Activated naive CD4-positive, alpha-beta T cell treated with anti-CD3 and anti-CD28 coated beads, Interleukin-2, amount 10 ng/mL, durations not matched to agents 5 hours and 36 hours (primary cell): ENCODE measurements around the gene BLOC1S2. TPM values are rescaled to one million over a fixed set of nuclear protein-coding genes. Genes with fewer than 3 reads are reported as not detected.

Experiments used
- total RNA-seq, 2 experiments: library from RNA; stranded (reverse); gene quantifications; one replicate each; pipeline ENCODE4 v1.2.3, GENCODE V29; 2021

Gene BLOC1S2
- total RNA-seq, result 10 to 100 TPM; 41.2 to 45.0 TPM

DNA sequence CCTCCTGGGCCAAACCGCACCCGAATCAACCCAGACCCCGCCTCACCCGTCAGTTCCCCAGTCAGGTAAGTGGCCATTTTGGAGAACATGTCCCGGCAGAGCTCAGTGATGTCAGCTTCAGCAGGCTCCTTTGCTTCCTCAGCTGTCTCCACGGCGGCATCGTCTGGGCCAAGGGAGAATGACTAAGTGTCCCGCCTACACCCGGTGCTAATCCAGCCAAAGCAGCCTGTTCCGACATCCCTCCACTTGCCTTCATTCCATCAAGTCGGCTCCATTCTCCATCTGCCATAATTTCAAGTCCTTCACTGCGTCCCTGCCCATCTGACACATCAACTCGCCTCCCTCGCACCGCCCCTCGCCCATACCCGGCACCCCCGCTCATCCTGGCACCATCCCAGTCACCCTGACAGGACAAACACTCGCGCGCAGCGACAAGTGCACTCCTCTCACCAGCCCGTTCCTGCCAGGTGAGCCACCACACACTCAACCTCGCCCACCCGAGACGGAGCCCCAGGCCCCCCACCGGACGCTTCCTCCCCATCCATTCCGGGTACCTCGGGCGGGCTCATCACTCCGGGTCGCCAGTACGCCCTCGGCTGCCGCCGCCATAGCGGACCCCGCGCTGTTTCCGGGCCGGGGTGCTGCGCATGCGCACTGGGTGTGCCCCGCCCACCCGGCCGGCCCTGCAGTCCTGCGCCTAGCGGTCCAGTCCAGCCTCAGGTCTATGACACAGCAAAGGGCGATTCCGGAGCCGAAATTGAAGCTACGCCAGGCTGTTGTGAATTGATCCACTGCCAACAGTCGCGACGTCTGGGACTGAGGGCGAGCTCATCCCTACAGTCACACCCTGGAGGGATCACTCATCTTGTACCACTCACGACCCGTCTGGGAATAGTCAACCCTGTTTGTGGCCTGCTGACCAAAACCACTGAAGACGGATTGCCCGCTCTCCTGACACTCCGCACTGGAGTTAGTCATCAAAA is at the start of gene BLOC1S2:
TSS of gene BLOC1S2 (minus strand) at position 630 of the 983 bp plus-strand sequence. CDS start at position 609, 21 bp downstream.

DNA sequence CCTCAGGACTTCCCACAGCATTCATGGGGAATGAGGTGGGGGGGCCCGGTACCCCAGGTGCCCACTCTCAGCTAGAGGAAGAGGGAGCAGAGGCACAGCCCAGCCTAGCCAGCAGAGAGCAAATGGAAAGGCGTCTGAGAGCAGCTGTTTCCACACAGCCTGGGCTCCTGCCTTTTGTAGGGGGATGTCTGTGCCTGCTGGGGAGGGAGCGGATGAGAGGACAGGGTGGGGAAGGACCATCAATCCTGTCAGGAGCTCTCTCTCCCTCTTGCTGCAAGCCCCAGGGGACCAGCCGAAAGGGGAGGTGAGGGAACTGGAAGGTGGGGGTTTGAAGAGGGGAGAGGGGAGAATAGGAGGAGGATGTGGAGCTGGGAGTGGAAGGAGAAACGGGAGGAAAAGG is 43.6 kb upstream of the BLOC1S2 start, which contains the start of gene PKD2L1:
TSS of gene PKD2L1 (minus strand) at position 150 of the 400 bp plus-strand sequence. CDS start at position 25, 125 bp downstream.

DNA sequence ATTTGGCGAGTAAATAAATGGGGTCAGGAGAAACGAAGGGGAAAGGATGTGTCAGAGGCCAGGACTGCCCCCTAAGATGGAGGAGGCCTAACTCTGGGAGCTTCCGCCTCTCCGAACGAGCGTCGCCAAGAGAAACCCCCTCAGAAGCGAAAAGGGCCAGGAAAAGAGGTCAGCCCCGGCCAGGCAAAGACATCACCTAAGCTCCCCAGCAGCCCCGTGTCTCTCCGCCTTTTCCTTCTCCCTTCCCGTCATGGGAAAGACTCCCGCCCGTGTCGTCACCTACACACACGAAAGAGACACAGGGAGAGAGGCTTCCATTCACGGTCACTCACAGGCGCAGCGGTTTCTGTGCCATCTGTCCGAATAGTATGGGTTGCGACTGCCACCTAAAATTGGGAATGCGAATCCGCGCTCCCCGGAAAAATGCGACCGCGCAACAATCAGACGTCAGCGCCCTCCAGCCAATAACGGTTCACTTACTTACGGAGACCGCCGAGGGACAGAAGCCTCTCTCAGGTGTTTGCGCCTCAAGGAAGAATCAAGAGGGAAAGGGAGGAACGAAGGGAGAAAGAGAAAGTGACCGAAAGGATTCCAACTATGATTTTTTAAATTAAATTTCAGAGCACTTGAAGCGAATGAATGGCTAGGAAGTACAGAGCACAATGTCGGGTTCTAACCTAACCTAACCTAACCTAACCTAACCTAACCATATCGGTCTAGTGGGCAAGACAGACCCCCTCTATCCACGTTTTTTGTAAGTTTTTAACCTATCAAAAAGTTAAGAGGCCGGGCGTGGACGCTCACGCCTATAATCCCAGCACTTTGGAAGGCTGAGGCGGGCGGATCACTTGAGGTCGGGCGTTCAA is 19.0 kb downstream of the BLOC1S2 start, which contains the start of gene CWF19L1:
TSS of gene CWF19L1 (minus strand) at position 400 of the 866 bp plus-strand sequence. CDS start at position 355, 45 bp downstream.

Other genes with a start within 250 kb of the BLOC1S2 start
- gene CPN1, start 204.8 kb downstream of the BLOC1S2 start, total RNA-seq, result not detected
- 10 to 100 TPM; 13.6 to 13.9 TPM for gene ERLIN1, start 100.7 kb downstream of the BLOC1S2 start, total RNA-seq
- 10 to 100 TPM; 20.6 to 21.1 TPM for gene CHUK, start 57.1 kb downstream of the BLOC1S2 start, total RNA-seq
- 10 to 100 TPM; 32.5 to 33.2 TPM for gene CWF19L1, start 19.0 kb downstream of the BLOC1S2 start, total RNA-seq
- under 1 TPM in 1 of 2 experiments, not detected in 1; 0.23 TPM for gene PKD2L1, start 43.5 kb upstream of the BLOC1S2 start, total RNA-seq
- 100 to 1,000 TPM; 245 to 247 TPM for gene SCD, start 60.6 kb upstream of the BLOC1S2 start, total RNA-seq
- under 1 TPM; 0.24 to 0.38 TPM for gene WNT8B, start 176.3 kb upstream of the BLOC1S2 start, total RNA-seq
- gene SEC31B, start 233.2 kb upstream of the BLOC1S2 start, total RNA-seq, result 100 to 1,000 TPM; 272 to 296 TPM
- 100 to 1,000 TPM; 254 to 263 TPM for gene NDUFB8, start 243.2 kb upstream of the BLOC1S2 start, total RNA-seq
- 10 to 100 TPM; 48.6 to 50.3 TPM for gene HIF1AN, start 249.3 kb upstream of the BLOC1S2 start, total RNA-seq